ENCODE measurements around the gene FOLR3. TPM values are rescaled to one million over a fixed set of nuclear protein-coding genes. Genes with fewer than 3 reads are reported as not detected.

FOLR3 gene
- total RNA-seq, 1 experiment from 2014 or later = not detected

DNA sequence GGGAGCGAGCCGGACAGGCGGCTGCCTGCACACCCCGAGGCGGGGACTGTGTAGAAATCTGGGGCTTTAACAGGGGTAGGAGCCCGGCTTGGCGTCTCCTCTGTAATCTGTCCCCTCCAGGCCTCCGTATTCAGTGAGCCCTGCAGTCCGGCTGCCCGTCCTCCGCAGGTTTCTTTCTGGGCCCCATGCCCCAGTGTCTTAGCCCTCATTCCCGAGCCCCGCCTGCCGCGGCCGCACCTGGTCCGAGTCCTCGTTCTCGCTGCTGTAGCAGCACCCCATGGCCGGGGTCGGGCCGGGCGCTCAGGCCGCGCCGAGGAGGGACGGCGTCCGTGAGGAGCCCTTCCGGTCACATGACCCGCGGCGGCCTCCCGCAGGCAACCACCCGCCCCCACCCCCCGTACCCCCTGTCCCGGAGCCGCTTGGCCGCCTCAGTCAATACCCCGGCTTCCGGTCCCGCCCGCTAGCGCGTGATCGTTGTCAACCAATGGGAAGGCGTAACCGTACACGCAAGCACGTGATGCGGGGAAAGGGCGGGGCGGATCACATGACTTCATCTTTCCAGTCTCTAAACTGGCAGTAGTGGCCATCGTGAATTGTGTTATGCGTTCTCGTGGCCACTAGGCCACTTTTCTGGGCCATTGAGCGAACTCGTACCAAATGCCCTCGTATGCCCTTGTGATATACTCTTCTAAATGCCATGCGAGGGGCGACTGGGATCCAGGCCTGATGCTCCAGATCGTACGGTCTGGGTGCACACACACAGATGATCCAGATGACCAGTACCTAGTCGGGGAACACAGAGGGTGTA, 32.4 kb upstream of the FOLR3 start, which contains the start of gene LAMTOR1 (continued):
- TF ChIP-seq PREB (CRISPR knock-in tag; IDR thresholded peaks at IDR 0.05; ENCODE audit: borderline replicate concordance) = no peak
- TF ChIP-seq HMGXB4 (CRISPR knock-in tag; IDR thresholded peaks at IDR 0.05) = peak; percentile 28; the same call in 1 of the 2 replicates
- no peak for TF ChIP-seq OVOL2 (CRISPR knock-in tag; IDR thresholded peaks at IDR 0.05; ENCODE audit: borderline replicate concordance)
- TF ChIP-seq GTF2I (CRISPR knock-in tag; conservative IDR thresholded peaks at IDR 0.05) = no peak
- TF ChIP-seq NR1H2 (CRISPR knock-in tag; IDR thresholded peaks at IDR 0.05) = no peak
- TF ChIP-seq CREB1 (CRISPR knock-in tag; IDR thresholded peaks at IDR 0.05) = peak; percentile 60; the same call in 1 of the 2 replicates
- no peak for TF ChIP-seq CREM (CRISPR knock-in tag; IDR thresholded peaks at IDR 0.05)
- TF ChIP-seq, protein P1, sequence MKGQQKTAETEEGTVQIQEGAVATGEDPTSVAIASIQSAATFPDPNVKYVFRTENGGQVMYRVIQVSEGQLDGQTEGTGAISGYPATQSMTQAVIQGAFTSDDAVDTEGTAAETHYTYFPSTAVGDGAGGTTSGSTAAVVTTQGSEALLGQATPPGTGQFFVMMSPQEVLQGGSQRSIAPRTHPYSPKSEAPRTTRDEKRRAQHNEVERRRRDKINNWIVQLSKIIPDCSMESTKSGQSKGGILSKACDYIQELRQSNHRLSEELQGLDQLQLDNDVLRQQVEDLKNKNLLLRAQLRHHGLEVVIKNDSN (CRISPR knock-in tag; IDR thresholded peaks at IDR 0.05) = peak; percentile 99
- no peak for TF ChIP-seq E2F4 (CRISPR knock-in tag; IDR thresholded peaks at IDR 0.05; ENCODE audit: borderline replicate concordance, low read depth)
- peak; percentile 54; the same call in 1 of the 2 replicates for TF ChIP-seq NFYB (CRISPR knock-in tag; conservative IDR thresholded peaks at IDR 0.05; ENCODE audit: low read depth)
- no peak for TF ChIP-seq PRRX2 (CRISPR knock-in tag; IDR thresholded peaks at IDR 0.05)
- 0 out of 2 replicates have a peak, but pooled peaks have one; percentile 35 for TF ChIP-seq KAT7 (CRISPR knock-in tag; IDR thresholded peaks at IDR 0.05; ENCODE audit: borderline replicate concordance)
- TF ChIP-seq, protein P2, sequence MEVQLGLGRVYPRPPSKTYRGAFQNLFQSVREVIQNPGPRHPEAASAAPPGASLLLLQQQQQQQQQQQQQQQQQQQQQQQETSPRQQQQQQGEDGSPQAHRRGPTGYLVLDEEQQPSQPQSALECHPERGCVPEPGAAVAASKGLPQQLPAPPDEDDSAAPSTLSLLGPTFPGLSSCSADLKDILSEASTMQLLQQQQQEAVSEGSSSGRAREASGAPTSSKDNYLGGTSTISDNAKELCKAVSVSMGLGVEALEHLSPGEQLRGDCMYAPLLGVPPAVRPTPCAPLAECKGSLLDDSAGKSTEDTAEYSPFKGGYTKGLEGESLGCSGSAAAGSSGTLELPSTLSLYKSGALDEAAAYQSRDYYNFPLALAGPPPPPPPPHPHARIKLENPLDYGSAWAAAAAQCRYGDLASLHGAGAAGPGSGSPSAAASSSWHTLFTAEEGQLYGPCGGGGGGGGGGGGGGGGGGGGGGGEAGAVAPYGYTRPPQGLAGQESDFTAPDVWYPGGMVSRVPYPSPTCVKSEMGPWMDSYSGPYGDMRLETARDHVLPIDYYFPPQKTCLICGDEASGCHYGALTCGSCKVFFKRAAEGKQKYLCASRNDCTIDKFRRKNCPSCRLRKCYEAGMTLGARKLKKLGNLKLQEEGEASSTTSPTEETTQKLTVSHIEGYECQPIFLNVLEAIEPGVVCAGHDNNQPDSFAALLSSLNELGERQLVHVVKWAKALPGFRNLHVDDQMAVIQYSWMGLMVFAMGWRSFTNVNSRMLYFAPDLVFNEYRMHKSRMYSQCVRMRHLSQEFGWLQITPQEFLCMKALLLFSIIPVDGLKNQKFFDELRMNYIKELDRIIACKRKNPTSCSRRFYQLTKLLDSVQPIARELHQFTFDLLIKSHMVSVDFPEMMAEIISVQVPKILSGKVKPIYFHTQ (CRISPR knock-in tag; IDR thresholded peaks at IDR 0.05) = no peak
- TF ChIP-seq GRHL2 (CRISPR knock-in tag; IDR thresholded peaks at IDR 0.05; ENCODE audit: insufficient replicate concordance, severe bottlenecking) = no peak
- no peak for TF ChIP-seq ZNF263 (CRISPR knock-in tag; IDR thresholded peaks at IDR 0.05; ENCODE audit: low read depth)
- no peak for TF ChIP-seq NFATC4 (CRISPR knock-in tag; IDR thresholded peaks at IDR 0.05)
- TF ChIP-seq ZSCAN18 (CRISPR knock-in tag; IDR thresholded peaks at IDR 0.05) = no peak
- no peak for TF ChIP-seq RELA (CRISPR knock-in tag; IDR thresholded peaks at IDR 0.05; ENCODE audit: borderline replicate concordance)
- no peak for TF ChIP-seq NFE2L1 (CRISPR knock-in tag; IDR thresholded peaks at IDR 0.05)
- TF ChIP-seq, protein P3, sequence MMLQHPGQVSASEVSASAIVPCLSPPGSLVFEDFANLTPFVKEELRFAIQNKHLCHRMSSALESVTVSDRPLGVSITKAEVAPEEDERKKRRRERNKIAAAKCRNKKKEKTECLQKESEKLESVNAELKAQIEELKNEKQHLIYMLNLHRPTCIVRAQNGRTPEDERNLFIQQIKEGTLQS (CRISPR knock-in tag; conservative IDR thresholded peaks at IDR 0.05) = no peak
- TF ChIP-seq, protein P4, sequence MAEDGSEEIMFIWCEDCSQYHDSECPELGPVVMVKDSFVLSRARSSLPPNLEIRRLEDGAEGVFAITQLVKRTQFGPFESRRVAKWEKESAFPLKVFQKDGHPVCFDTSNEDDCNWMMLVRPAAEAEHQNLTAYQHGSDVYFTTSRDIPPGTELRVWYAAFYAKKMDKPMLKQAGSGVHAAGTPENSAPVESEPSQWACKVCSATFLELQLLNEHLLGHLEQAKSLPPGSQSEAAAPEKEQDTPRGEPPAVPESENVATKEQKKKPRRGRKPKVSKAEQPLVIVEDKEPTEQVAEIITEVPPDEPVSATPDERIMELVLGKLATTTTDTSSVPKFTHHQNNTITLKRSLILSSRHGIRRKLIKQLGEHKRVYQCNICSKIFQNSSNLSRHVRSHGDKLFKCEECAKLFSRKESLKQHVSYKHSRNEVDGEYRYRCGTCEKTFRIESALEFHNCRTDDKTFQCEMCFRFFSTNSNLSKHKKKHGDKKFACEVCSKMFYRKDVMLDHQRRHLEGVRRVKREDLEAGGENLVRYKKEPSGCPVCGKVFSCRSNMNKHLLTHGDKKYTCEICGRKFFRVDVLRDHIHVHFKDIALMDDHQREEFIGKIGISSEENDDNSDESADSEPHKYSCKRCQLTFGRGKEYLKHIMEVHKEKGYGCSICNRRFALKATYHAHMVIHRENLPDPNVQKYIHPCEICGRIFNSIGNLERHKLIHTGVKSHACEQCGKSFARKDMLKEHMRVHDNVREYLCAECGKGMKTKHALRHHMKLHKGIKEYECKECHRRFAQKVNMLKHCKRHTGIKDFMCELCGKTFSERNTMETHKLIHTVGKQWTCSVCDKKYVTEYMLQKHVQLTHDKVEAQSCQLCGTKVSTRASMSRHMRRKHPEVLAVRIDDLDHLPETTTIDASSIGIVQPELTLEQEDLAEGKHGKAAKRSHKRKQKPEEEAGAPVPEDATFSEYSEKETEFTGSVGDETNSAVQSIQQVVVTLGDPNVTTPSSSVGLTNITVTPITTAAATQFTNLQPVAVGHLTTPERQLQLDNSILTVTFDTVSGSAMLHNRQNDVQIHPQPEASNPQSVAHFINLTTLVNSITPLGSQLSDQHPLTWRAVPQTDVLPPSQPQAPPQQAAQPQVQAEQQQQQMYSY (CRISPR knock-in tag; IDR thresholded peaks at IDR 0.05) = no peak
- 0 out of 2 replicates have a peak, but pooled peaks have one; percentile 37 for TF ChIP-seq FOXP1 (CRISPR knock-in tag; IDR thresholded peaks at IDR 0.05; ENCODE audit: borderline replicate concordance)
- no peak for TF ChIP-seq NR3C1 (CRISPR knock-in tag; conservative IDR thresholded peaks at IDR 0.05; ENCODE audit: low read depth)
- no peak for TF ChIP-seq MYBL2 (CRISPR knock-in tag; IDR thresholded peaks at IDR 0.05)

Data from WTC11 (cell line).